HepG2 (cell line): Measurements from ENCODE around the gene SLC25A22. TPM values are rescaled to one million over a fixed set of nuclear protein-coding genes. Genes with fewer than 3 reads are reported as not detected.

Experiments
- ATF7-NPFF ChIP-seq: sonication (generic); formaldehyde crosslinking; IDR thresholded peaks from 2 replicates; pipeline ENCODE4 v1.8.1; 2023; ENCODE audit warnings: mild to moderate bottlenecking, low read depth, missing genetic modification reagents, moderate library complexity
- GTF3A ChIP-seq: sonication (generic); formaldehyde crosslinking; conservative IDR thresholded peaks from 2 replicates; pipeline ENCODE4 v1.4.0; 2020; ENCODE audit warnings: mild to moderate bottlenecking, missing genetic modification reagents
- HES4 ChIP-seq: sonication (generic); formaldehyde crosslinking; IDR thresholded peaks from 2 replicates; pipeline ENCODE4 v1.9.0; 2021; ENCODE audit warnings: mild to moderate bottlenecking, missing genetic modification reagents, borderline replicate concordance
- HMGA1 ChIP-seq: sonication (generic); formaldehyde crosslinking; conservative IDR thresholded peaks from 2 replicates; pipeline ENCODE4 v1.4.0; 2020; ENCODE audit warnings: missing genetic modification reagents
- HOXA9 ChIP-seq: sonication (generic); formaldehyde crosslinking; IDR thresholded peaks from 2 replicates; pipeline ENCODE4 v1.8.1; 2022; ENCODE audit warnings: missing genetic modification reagents, mild to moderate bottlenecking, moderate library complexity, borderline replicate concordance
- KLF16 ChIP-seq, 2 experiments: sonication (generic) in 1 of 2; formaldehyde crosslinking in 1 of 2; IDR thresholded peaks; 2 replicates each; pipeline versions ENCODE4 v1.6.1 to v1.8.0; 2016 to 2023; ENCODE audit warnings: missing genetic modification reagents in 2 of 2, missing compliant biosample characterization in 1 of 2
- KLF9 ChIP-seq: IDR thresholded peaks from 2 replicates; pipeline ENCODE4 v1.6.1; 2016; ENCODE audit warnings: low read depth
- MED13 ChIP-seq: sonication (generic); formaldehyde crosslinking; IDR thresholded peaks from 2 replicates; pipeline ENCODE4 v1.5.0; 2020; ENCODE audit warnings: missing genetic modification reagents
- SOX13 ChIP-seq, 3 experiments: fragments of 450-650 bp in 1 of 3; sonication (generic) in 1 of 3; formaldehyde crosslinking in 1 of 3; IDR thresholded peaks in 2 of 3; conservative IDR thresholded peaks in 1 of 3; 2 replicates each; pipeline versions ENCODE4 v1.5.0 to v1.6.1; 2016 to 2020; ENCODE audit warnings: antibody characterized with exemption in 1 of 3, mild to moderate bottlenecking in 1 of 3, missing compliant biosample characterization in 1 of 3, missing genetic modification reagents in 1 of 3, moderate library complexity in 1 of 3
- WIZ ChIP-seq: sonication (generic); formaldehyde crosslinking; IDR thresholded peaks from 2 replicates; pipeline ENCODE4 v1.5.1; 2020; ENCODE audit warnings: mild to moderate bottlenecking, missing genetic modification reagents
- ZNF180 ChIP-seq: sonication (generic); formaldehyde crosslinking; IDR thresholded peaks from 2 replicates; pipeline ENCODE4 v1.4.0; 2020; ENCODE audit warnings: low read depth, missing genetic modification reagents, borderline replicate concordance
- ZNF230 ChIP-seq: sonication (generic); formaldehyde crosslinking; IDR thresholded peaks from 2 replicates; pipeline ENCODE4 v1.4.0; 2020; ENCODE audit warnings: mild to moderate bottlenecking, missing genetic modification reagents
- ZSCAN20 ChIP-seq: sonication (generic); formaldehyde crosslinking; IDR thresholded peaks from 2 replicates; pipeline ENCODE4 v1.4.0; 2020; ENCODE audit warnings: missing genetic modification reagents, mild to moderate bottlenecking, borderline replicate concordance
- polyA plus RNA-seq, 8 experiments: library from polyadenylated mRNA; depleted of rRNA in 3 of 8; stranded (reverse) in 7 of 8; unstranded in 1 of 8; fragments of >200 nt; fragmentation: Illumina TruSeq in 4 of 8; extraction: Trizol in 4 of 8; gene quantifications; 2 replicates each; pipeline versions ENCODE4 v1.2.1 to v1.2.3, GENCODE V29; 2011 to 2016; ENCODE audit warnings: low read depth in 4 of 8, missing spikeins in 1 of 8, mixed read lengths in 1 of 8; ENCODE audit not compliant: insufficient read depth in 1 of 8
- total RNA-seq, 5 experiments: library from RNA; depleted of rRNA; stranded (reverse); fragments of >200 nt; fragmentation: Illumina TruSeq; extraction: Trizol; gene quantifications; 2 replicates each; pipeline ENCODE4 v1.2.3, GENCODE V29; 2016; ENCODE audit warnings: low read depth in 1 of 5
- TF ChIP-seq, protein P1 (sequence below): sonication (generic); formaldehyde crosslinking; IDR thresholded peaks from 2 replicates; pipeline ENCODE4 v1.4.0; 2020; ENCODE audit warnings: missing genetic modification reagents, borderline replicate concordance
- TF ChIP-seq, protein P2 (sequence below): sonication (generic); formaldehyde crosslinking; IDR thresholded peaks from 2 replicates; pipeline ENCODE4 v1.4.0; 2020; ENCODE audit warnings: missing genetic modification reagents, borderline replicate concordance
- TF ChIP-seq, protein P3 (sequence below): sonication (generic); formaldehyde crosslinking; conservative IDR thresholded peaks from 2 replicates; pipeline ENCODE4 v1.8.1; 2023; ENCODE audit warnings: missing genetic modification reagents
- TF ChIP-seq, protein P4 (sequence below): IDR thresholded peaks from 2 replicates; pipeline ENCODE4 v1.6.1; 2016; ENCODE audit warnings: low read depth, borderline replicate concordance
- TF ChIP-seq, protein P5 (sequence below): sonication (generic); formaldehyde crosslinking; IDR thresholded peaks from 2 replicates; pipeline ENCODE4 v1.5.0; 2020; ENCODE audit warnings: missing genetic modification reagents
- TF ChIP-seq, protein P6 (sequence below): sonication (generic); formaldehyde crosslinking; IDR thresholded peaks from 2 replicates; pipeline ENCODE4 v1.4.0; 2020; ENCODE audit warnings: mild to moderate bottlenecking, missing genetic modification reagents

Gene SLC25A22
- total and polyA plus RNA-seq, 2 of the 13 experiments (the other 11 are each of a cell fraction or from before 2014, with no cell fraction given), result 12.4 to 19.2 TPM

DNA sequence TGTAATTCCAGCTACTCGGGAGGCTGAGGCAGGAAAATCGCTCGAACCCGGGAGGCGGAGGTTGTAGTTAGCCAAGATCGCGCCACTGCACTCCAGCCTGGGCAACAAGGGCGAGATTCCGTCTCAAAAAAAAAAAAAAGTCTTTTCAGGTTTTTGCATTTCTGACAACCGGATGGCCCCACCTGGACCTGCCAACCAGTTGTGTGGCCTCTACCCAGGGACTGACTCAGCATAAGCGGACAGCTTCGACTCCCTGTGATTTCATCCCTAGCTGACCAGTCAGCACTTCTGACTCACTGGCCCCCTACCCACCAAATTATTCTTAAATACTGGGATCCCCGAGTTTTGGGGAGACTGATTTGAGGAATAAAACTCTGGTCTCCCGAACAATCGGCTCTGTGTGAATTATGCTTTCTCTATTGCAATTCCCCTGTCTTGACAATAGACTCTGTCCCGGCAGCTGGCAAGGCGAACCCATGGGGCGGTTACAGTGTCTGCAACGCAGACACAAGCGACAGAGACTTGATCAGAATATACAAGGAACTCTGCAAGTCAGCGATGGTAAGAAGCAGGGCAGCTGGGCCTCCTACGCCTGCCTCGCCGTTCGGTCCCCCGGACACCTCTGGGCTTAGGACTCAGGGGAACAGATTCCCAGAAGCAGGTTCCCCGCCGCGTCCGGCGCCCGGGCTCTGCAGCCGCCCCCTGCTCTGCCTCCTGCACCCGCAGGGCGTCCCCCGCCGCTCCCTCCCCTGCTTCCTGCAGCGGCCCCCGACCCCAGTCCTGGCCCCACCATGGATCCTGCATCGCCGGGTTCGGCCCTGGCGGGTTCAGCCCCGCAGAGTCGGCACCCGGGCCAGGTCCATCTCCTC lies 51.6 kb downstream of the SLC25A22 start (continued):
- TF ChIP-seq SOX13 (IDR thresholded peaks at IDR 0.05) (no peak), SOX13 (CRISPR knock-in tag; conservative IDR thresholded peaks at IDR 0.05 in 1 of 2, IDR thresholded peaks at IDR 0.05 in 1 of 2) (no peak), KLF16 (CRISPR knock-in tag; IDR thresholded peaks at IDR 0.05) (no peak), ATF7-NPFF (CRISPR knock-in tag) (no peak), ZNF230 (0 out of 2 replicates have a peak, but pooled peaks have one; percentile 77), WIZ (no peak), HMGA1 (CRISPR knock-in tag) (no peak), MED13 (CRISPR knock-in tag) (no peak; the same call in 1 of the 2 replicates), HOXA9 (CRISPR knock-in tag) (no peak), ZNF180 (CRISPR knock-in tag) (no peak), ZSCAN20 (no peak), KLF9 (CRISPR knock-in tag) (no peak), GTF3A (CRISPR knock-in tag) (0 out of 2 replicates have a peak, but pooled peaks have one; percentile 27), HES4 (CRISPR knock-in tag) (0 out of 2 replicates have a peak, but pooled peaks have one; percentile 59)
- TF ChIP-seq, protein P1, sequence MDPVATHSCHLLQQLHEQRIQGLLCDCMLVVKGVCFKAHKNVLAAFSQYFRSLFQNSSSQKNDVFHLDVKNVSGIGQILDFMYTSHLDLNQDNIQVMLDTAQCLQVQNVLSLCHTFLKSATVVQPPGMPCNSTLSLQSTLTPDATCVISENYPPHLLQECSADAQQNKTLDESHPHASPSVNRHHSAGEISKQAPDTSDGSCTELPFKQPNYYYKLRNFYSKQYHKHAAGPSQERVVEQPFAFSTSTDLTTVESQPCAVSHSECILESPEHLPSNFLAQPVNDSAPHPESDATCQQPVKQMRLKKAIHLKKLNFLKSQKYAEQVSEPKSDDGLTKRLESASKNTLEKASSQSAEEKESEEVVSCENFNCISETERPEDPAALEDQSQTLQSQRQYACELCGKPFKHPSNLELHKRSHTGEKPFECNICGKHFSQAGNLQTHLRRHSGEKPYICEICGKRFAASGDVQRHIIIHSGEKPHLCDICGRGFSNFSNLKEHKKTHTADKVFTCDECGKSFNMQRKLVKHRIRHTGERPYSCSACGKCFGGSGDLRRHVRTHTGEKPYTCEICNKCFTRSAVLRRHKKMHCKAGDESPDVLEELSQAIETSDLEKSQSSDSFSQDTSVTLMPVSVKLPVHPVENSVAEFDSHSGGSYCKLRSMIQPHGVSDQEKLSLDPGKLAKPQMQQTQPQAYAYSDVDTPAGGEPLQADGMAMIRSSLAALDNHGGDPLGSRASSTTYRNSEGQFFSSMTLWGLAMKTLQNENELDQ (CRISPR knock-in tag), result no peak
- TF ChIP-seq, protein P2, sequence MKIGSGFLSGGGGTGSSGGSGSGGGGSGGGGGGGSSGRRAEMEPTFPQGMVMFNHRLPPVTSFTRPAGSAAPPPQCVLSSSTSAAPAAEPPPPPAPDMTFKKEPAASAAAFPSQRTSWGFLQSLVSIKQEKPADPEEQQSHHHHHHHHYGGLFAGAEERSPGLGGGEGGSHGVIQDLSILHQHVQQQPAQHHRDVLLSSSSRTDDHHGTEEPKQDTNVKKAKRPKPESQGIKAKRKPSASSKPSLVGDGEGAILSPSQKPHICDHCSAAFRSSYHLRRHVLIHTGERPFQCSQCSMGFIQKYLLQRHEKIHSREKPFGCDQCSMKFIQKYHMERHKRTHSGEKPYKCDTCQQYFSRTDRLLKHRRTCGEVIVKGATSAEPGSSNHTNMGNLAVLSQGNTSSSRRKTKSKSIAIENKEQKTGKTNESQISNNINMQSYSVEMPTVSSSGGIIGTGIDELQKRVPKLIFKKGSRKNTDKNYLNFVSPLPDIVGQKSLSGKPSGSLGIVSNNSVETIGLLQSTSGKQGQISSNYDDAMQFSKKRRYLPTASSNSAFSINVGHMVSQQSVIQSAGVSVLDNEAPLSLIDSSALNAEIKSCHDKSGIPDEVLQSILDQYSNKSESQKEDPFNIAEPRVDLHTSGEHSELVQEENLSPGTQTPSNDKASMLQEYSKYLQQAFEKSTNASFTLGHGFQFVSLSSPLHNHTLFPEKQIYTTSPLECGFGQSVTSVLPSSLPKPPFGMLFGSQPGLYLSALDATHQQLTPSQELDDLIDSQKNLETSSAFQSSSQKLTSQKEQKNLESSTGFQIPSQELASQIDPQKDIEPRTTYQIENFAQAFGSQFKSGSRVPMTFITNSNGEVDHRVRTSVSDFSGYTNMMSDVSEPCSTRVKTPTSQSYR (CRISPR knock-in tag), result no peak
- TF ChIP-seq, protein P3, sequence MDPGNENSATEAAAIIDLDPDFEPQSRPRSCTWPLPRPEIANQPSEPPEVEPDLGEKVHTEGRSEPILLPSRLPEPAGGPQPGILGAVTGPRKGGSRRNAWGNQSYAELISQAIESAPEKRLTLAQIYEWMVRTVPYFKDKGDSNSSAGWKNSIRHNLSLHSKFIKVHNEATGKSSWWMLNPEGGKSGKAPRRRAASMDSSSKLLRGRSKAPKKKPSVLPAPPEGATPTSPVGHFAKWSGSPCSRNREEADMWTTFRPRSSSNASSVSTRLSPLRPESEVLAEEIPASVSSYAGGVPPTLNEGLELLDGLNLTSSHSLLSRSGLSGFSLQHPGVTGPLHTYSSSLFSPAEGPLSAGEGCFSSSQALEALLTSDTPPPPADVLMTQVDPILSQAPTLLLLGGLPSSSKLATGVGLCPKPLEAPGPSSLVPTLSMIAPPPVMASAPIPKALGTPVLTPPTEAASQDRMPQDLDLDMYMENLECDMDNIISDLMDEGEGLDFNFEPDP (CRISPR knock-in tag), result no peak
- TF ChIP-seq, protein P4, sequence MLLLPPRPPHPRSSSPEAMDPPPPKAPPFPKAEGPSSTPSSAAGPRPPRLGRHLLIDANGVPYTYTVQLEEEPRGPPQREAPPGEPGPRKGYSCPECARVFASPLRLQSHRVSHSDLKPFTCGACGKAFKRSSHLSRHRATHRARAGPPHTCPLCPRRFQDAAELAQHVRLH (CRISPR knock-in tag), result no peak
- TF ChIP-seq, protein P5, sequence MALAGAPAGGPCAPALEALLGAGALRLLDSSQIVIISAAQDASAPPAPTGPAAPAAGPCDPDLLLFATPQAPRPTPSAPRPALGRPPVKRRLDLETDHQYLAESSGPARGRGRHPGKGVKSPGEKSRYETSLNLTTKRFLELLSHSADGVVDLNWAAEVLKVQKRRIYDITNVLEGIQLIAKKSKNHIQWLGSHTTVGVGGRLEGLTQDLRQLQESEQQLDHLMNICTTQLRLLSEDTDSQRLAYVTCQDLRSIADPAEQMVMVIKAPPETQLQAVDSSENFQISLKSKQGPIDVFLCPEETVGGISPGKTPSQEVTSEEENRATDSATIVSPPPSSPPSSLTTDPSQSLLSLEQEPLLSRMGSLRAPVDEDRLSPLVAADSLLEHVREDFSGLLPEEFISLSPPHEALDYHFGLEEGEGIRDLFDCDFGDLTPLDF, result no peak
- TF ChIP-seq, protein P6, sequence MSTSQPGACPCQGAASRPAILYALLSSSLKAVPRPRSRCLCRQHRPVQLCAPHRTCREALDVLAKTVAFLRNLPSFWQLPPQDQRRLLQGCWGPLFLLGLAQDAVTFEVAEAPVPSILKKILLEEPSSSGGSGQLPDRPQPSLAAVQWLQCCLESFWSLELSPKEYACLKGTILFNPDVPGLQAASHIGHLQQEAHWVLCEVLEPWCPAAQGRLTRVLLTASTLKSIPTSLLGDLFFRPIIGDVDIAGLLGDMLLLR (CRISPR knock-in tag), result no peak
- TF ChIP-seq, all 625 proteins: peak for 36
